H1 (cell line): ENCODE data around the gene ZDHHC3. TPM values are rescaled to one million over a fixed set of nuclear protein-coding genes. Genes with fewer than 3 reads are reported as not detected.

Experiments
- CTCF ChIA-PET: fragments of 300-600 bp; sonication (Branson Sonifier 250); formaldehyde crosslinking; loops from one replicate; lab custom pipeline; 2021; ENCODE audit not compliant: partially characterized antibody; lab: Charles Lee
- POLR2A ChIA-PET: fragments of 300-600 bp; sonication (Branson Sonifier 250); formaldehyde crosslinking; loops from one replicate; lab custom pipeline; 2021; ENCODE audit warnings: inconsistent platforms; ENCODE audit not compliant: partially characterized antibody; lab: Charles Lee
- DNase-seq, 2 experiments: peaks; one replicate each; pipeline versions ENCODE4 v3.0.0 to v3.0.0-alpha.2; 2010 to 2022; ENCODE audit warnings: low spot score in 2 of 2, low read depth in 1 of 2, mixed read lengths in 1 of 2
- FAIRE-seq: peaks from 2 replicates; lab custom pipeline; 2011; peaks lifted over from hg19 to GRCh38; lab: Jason Lieb, UNC
- H2AFZ ChIP-seq: 2 replicates; pipeline ENCODE4 v1.8.1; 2012; ENCODE audit warnings: low read length, inconsistent platforms
- H2AK5ac ChIP-seq: 2 replicates; pipeline ENCODE4 v1.6.1; 2013; ENCODE audit warnings: low read depth, low read length
- H2BK120ac ChIP-seq: replicated peaks from 2 replicates; pipeline ENCODE3; 2013; ENCODE audit warnings: low read depth, low read length, inconsistent platforms
- H2BK12ac ChIP-seq: 2 replicates; pipeline ENCODE4 v1.6.1; 2013; ENCODE audit warnings: low read depth, low read length
- H2BK15ac ChIP-seq: 2 replicates; pipeline ENCODE4 v1.6.1; 2013; ENCODE audit warnings: low read length
- H2BK20ac ChIP-seq: 2 replicates; pipeline ENCODE4 v1.6.1; 2013; ENCODE audit warnings: low read length
- H2BK5ac ChIP-seq: 2 replicates; pipeline ENCODE4 v1.6.1; 2013; ENCODE audit warnings: low read depth, low read length
- H3K14ac ChIP-seq: 2 replicates; pipeline ENCODE4 v1.6.1; 2013; ENCODE audit warnings: inconsistent platforms; ENCODE audit not compliant: insufficient read length
- H3K18ac ChIP-seq: 2 replicates; pipeline ENCODE4 v1.6.1; 2013; ENCODE audit warnings: low read length; ENCODE audit errors: extremely low read depth
- H3K23ac ChIP-seq: 2 replicates; pipeline ENCODE4 v1.6.1; 2013; ENCODE audit warnings: inconsistent platforms; ENCODE audit not compliant: insufficient read length
- H3K23me2 ChIP-seq: 2 replicates; pipeline ENCODE4 v1.6.1; 2013; ENCODE audit warnings: low read depth, low read length
- H3K27ac ChIP-seq: 2 replicates; pipeline ENCODE4 v1.6.1; 2011; ENCODE audit warnings: low read depth, low read length, inconsistent platforms
- H3K27me3 ChIP-seq, 4 experiments: replicated peaks in 1 of 4; 1 replicate in 1 of 4; 2 replicates in 3 of 4; pipeline versions ENCODE4 v1.6.1 to v1.8.1; 2011 to 2013; ENCODE audit warnings: low read length in 3 of 4, mild to moderate bottlenecking in 3 of 4, inconsistent platforms in 2 of 4, mixed read lengths in 2 of 4, moderate library complexity in 1 of 4; ENCODE audit not compliant: control insufficient read depth in 3 of 4, insufficient read depth in 3 of 4; ENCODE audit errors: extremely low read depth in 1 of 4
- H3K36me3 ChIP-seq, 4 experiments: 2 replicates each; pipeline versions ENCODE4 v1.6.1 to v1.8.1; 2011 to 2013; ENCODE audit warnings: mild to moderate bottlenecking in 4 of 4, low read length in 3 of 4, moderate library complexity in 2 of 4, control low read depth in 1 of 4, inconsistent platforms in 1 of 4; ENCODE audit not compliant: insufficient read depth in 4 of 4, control insufficient read depth in 2 of 4
- H3K4ac ChIP-seq: replicated peaks from 2 replicates; pipeline ENCODE3; 2013; ENCODE audit warnings: low read length, low read depth, mixed read lengths, inconsistent platforms; ENCODE audit not compliant: insufficient read length
- H3K4me1 ChIP-seq, 4 experiments: replicated peaks in 1 of 4; 1 replicate in 1 of 4; 2 replicates in 3 of 4; pipeline versions ENCODE4 v1.6.1 to v1.8.1; 2011 to 2013; ENCODE audit warnings: low read length in 3 of 4, inconsistent platforms in 2 of 4, mixed read lengths in 1 of 4; ENCODE audit not compliant: insufficient read depth in 4 of 4, control insufficient read depth in 3 of 4
- H3K4me2 ChIP-seq, 2 experiments: 2 replicates each; pipeline versions ENCODE4 v1.6.1 to v1.8.1; 2011 to 2013; ENCODE audit warnings: low read depth in 2 of 2, low read length in 2 of 2, control low read depth in 1 of 2, inconsistent platforms in 1 of 2, mild to moderate bottlenecking in 1 of 2; ENCODE audit not compliant: insufficient read depth in 1 of 2
- H3K4me3 ChIP-seq, 4 experiments: fragments of 200-600, 300-600 bp in 1 of 4; sonication (generic), shearing (Covaris generic), sonication (Bioruptor Twin) in 1 of 4; 2 replicates each; pipeline versions ENCODE4 v1.5.1 to v1.8.1; 2011 to 2016; ENCODE audit warnings: low read length in 4 of 4, low read depth in 3 of 4, control low read depth in 2 of 4, inconsistent platforms in 2 of 4, mild to moderate bottlenecking in 2 of 4, mixed read lengths in 1 of 4, moderate library complexity in 1 of 4; ENCODE audit not compliant: insufficient read depth in 2 of 4; ENCODE audit errors: extremely low read depth in 1 of 4
- H3K56ac ChIP-seq: replicated peaks from 2 replicates; pipeline ENCODE3; 2013; ENCODE audit warnings: low read depth, mild to moderate bottlenecking, mixed read lengths, low read length, inconsistent platforms; ENCODE audit not compliant: insufficient read length
- H3K79me1 ChIP-seq: 2 replicates; pipeline ENCODE4 v1.6.1; 2013; ENCODE audit warnings: low read depth, low read length, control low read depth
- H3K79me2 ChIP-seq, 2 experiments: 2 replicates each; pipeline versions ENCODE4 v1.6.1 to v1.8.1; 2012 to 2013; ENCODE audit warnings: low read length in 2 of 2, mild to moderate bottlenecking in 2 of 2, inconsistent platforms in 1 of 2; ENCODE audit not compliant: insufficient read depth in 2 of 2, control insufficient read depth in 1 of 2
- H3K9ac ChIP-seq, 4 experiments: replicated peaks in 1 of 4; 1 replicate in 1 of 4; 2 replicates in 3 of 4; pipeline versions ENCODE4 v1.6.1 to v1.8.1; 2011 to 2013; ENCODE audit warnings: low read depth in 3 of 4, low read length in 3 of 4, control low read depth in 2 of 4, mild to moderate bottlenecking in 2 of 4, moderate library complexity in 2 of 4, inconsistent platforms in 1 of 4; ENCODE audit errors: extremely low read depth in 1 of 4
- H3K9me3 ChIP-seq, 2 experiments: 2 replicates each; pipeline versions ENCODE4 v1.6.1 to v1.8.1; 2012 to 2013; ENCODE audit warnings: mild to moderate bottlenecking in 2 of 2, moderate library complexity in 2 of 2, control low read depth in 1 of 2, inconsistent platforms in 1 of 2, low read depth in 1 of 2, low read length in 1 of 2, mixed read lengths in 1 of 2; ENCODE audit not compliant: insufficient read depth in 2 of 2
- H4K20me1 ChIP-seq, 2 experiments: replicated peaks in 1 of 2; 2 replicates each; pipeline versions ENCODE3 to v1.8.1; 2011 to 2013; ENCODE audit warnings: inconsistent platforms in 2 of 2, low read length in 2 of 2, mild to moderate bottlenecking in 1 of 2; ENCODE audit not compliant: insufficient read depth in 2 of 2, control insufficient read depth in 1 of 2
- H4K5ac ChIP-seq: 2 replicates; pipeline ENCODE4 v1.6.1; 2013; ENCODE audit warnings: low read length, low read depth, mixed read lengths, inconsistent platforms; ENCODE audit not compliant: insufficient read length
- H4K8ac ChIP-seq: 2 replicates; pipeline ENCODE4 v1.8.0; 2013; ENCODE audit warnings: mild to moderate bottlenecking, moderate library complexity, low read length, inconsistent platforms; ENCODE audit not compliant: insufficient read depth; ENCODE audit errors: extremely low read depth
- H4K91ac ChIP-seq: replicated peaks from 2 replicates; pipeline ENCODE3; 2013; ENCODE audit warnings: low read length, mixed read lengths, inconsistent platforms; ENCODE audit not compliant: insufficient read length
- EP300 ChIP-seq, 2 experiments: IDR thresholded peaks; 1 replicate in 1 of 2; 2 replicates in 1 of 2; pipeline ENCODE4 v1.6.1; 2011 to 2012; ENCODE audit warnings: low read depth in 2 of 2, low read length in 2 of 2, mild to moderate bottlenecking in 2 of 2, borderline replicate concordance in 1 of 2, inconsistent platforms in 1 of 2, moderate library complexity in 1 of 2
- KDM1A ChIP-seq: fragments of 200-600, 300-600 bp; sonication (generic); IDR thresholded peaks from 2 replicates; pipeline ENCODE4 v1.7.1; 2016; ENCODE audit warnings: mild to moderate bottlenecking, low read length, borderline replicate concordance
- RBBP5 ChIP-seq: IDR thresholded peaks from 2 replicates; pipeline ENCODE4 v1.7.1; 2012; ENCODE audit warnings: low read depth, mild to moderate bottlenecking, inconsistent platforms, low read length, moderate library complexity, borderline replicate concordance
- WGBS, 2 experiments: shearing (Covaris generic) in 1 of 2; methylation state at CpG; one replicate each; pipeline versions ENCODE4 v1.1.6 to v1.1.7; 2013 to 2015; ENCODE audit warnings: low lambda C conversion rate in 2 of 2, mixed read lengths in 2 of 2, inconsistent platforms in 1 of 2, low coverage in 1 of 2, missing lambda C conversion rate in 1 of 2; ENCODE audit not compliant: insufficient replicate concordance in 2 of 2, insufficient coverage in 1 of 2, insufficient read length in 1 of 2; ENCODE audit errors: extremely low coverage in 1 of 2, missing lambda C conversion rate in 1 of 2; 5-methylcytosine and 5-hydroxymethylcytosine counted together
- polyA plus RNA-seq, 7 experiments: library from polyadenylated mRNA; depleted of rRNA in 3 of 7; stranded (reverse) in 5 of 7; unstranded in 2 of 7; fragments of >200 nt in 5 of 7; fragments of 200-250 nt in 2 of 7; gene quantifications; 1 replicate in 5 of 7; 2 replicates in 1 of 7; 4 replicates in 1 of 7; pipeline versions ENCODE4 v1.2.1 to v1.2.3, GENCODE V29; 2011 to 2013; ENCODE audit warnings: missing spikeins in 2 of 7, mixed read lengths in 2 of 7
- total RNA-seq: library from RNA; stranded (reverse); fragmentation: NEBNext Ultra II Directional; extraction: Animal tissue kit (Norgen Biotek cat#: 25700); gene quantifications from 2 replicates; pipeline ENCODE4 v1.2.1, GENCODE V29; 2021
- TF ChIP-seq, protein P1 (sequence below), 3 experiments: IDR thresholded peaks; 1 replicate in 2 of 3; 2 replicates in 1 of 3; pipeline versions ENCODE4 v1.5.1 to v1.6.1; 2011; ENCODE audit warnings: low read length in 3 of 3, mild to moderate bottlenecking in 3 of 3, inconsistent platforms in 2 of 3, low read depth in 1 of 3, moderate library complexity in 1 of 3; ENCODE audit not compliant: insufficient read depth in 1 of 3; ENCODE audit errors: control extremely low read depth in 1 of 3
- TF ChIP-seq, protein P2 (sequence below): IDR thresholded peaks from 2 replicates; pipeline ENCODE4 v1.6.1; 2012; ENCODE audit warnings: low read length, inconsistent platforms

The ZDHHC3 gene
- total and polyA plus RNA-seq, 2 of the 8 experiments (the other 6 are each of a cell fraction or from before 2014, with no cell fraction given), result 77.4 to 88.7 TPM

DNA sequence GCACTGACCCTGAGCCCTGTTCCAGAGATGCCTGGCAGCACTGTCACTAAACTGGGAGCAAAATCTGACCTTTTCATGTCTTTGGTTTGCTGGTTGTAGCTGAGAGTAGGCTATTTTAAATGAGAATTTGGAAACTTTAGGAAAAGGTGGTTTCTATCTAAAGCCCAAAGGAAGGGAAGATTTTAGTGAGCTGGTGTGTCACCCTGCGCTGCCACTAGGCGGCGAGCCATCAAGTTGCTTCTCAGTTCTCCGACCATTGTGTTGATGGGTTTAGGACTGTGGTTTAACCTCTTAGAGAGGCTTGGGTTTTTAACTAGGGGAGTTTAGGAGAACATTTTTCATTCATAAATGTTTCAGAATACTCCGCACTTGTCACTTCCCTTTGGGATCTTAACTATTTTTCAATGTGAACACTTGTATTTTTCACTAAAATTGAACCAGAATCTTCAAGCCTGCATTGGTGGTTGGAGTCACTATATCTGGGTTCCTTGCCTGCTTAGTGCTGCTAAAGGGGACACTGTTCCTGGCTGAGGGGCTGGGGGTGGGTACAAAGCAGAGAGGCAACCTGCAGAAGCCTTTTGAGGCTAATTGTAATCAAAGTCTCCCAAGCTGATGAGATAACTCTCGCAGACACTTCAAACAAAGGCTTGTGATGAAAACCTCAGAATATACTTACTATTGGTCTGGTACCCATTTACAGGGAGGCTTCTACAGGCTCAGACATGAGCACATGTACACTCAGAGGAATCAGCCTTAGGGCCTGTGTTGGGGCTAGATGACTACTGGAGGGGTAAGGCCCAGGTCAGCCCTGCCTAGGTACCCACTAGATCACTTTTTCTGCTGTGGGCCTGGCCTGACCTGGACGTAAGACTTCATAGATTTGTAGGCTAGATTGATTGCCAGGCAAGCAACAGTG, 16.8 kb upstream of the ZDHHC3 start:
- Histone ChIP-seq H3K4ac (no peak overlapping the region), H3K23ac (no peak overlapping the region), H3K18ac (no peak overlapping the region), H3K23me2 (no peaks in the 10 kb centered on the region; the same call in 1 of the 2 replicates), H2BK20ac (no peak overlapping the region), H3K4me2 (peak overlapping the region; percentile 18 to 50), H2BK15ac (no peak overlapping the region), H3K27me3 (no peaks in the 10 kb centered on the region), H3K9me3 (no peaks in the 10 kb centered on the region), H3K9ac (no peak overlapping the region), H4K5ac (no peak overlapping the region), H3K4me1 (peaks cover 4 to 11% (median 7%) of the 10 kb centered on the region in 4 experiments), H4K8ac (no peak overlapping the region), H2BK120ac (no peak overlapping the region), H3K27ac (0 out of 2 replicates have a peak overlapping the region, but pooled peaks have one; percentile 5), H4K91ac (peak overlapping the region; percentile 17), H3K79me1 (peaks cover 6% of the 10 kb centered on the region; the same call in 1 of the 2 replicates), H3K56ac (no peak overlapping the region), H2AFZ (no peak overlapping the region), H2BK12ac (no peak overlapping the region), H2AK5ac (no peak overlapping the region), H4K20me1 (peaks cover 2 to 16% of the 10 kb centered on the region in 2 experiments), H3K36me3 (peaks cover 16 to 48% (median 28%) of the 10 kb centered on the region in 4 experiments), H2BK5ac (no peak overlapping the region), H3K4me3 (peak overlapping the region in 1 of 4 experiments; percentile 1; a peak in 1 of 8 replicates), H3K79me2 (peaks cover 0 to 54% of the 10 kb centered on the region in 2 experiments; a peak in 2 of 4 replicates), H3K14ac (no peak overlapping the region)
- WGBS, 2 experiments, result 44% methylated on average over 7 of the region's 7 CpGs; no CpG with 5 or more reads in 1 of the 2 experiments
- DNase-seq, result peak in 1 of 2 experiments; percentile 71
- ChIA-PET CTCF (interaction anchor here (0.6 to 5.0 kb wide), 17 partner anchors 9 to 234 kb away, joined by 3 to 37 read pairs (median 3); no protein-coding TSS in a partner anchor), POLR2A (interaction anchor here (1.0 to 6.6 kb wide), 5 partner anchors 10 to 28 kb away, joined by 3 to 29 read pairs (median 5); partner anchors contain the start of genes EXOSC7 and ZDHHC3)
- FAIRE-seq, result peak; percentile 94
- TF ChIP-seq, protein P1, sequence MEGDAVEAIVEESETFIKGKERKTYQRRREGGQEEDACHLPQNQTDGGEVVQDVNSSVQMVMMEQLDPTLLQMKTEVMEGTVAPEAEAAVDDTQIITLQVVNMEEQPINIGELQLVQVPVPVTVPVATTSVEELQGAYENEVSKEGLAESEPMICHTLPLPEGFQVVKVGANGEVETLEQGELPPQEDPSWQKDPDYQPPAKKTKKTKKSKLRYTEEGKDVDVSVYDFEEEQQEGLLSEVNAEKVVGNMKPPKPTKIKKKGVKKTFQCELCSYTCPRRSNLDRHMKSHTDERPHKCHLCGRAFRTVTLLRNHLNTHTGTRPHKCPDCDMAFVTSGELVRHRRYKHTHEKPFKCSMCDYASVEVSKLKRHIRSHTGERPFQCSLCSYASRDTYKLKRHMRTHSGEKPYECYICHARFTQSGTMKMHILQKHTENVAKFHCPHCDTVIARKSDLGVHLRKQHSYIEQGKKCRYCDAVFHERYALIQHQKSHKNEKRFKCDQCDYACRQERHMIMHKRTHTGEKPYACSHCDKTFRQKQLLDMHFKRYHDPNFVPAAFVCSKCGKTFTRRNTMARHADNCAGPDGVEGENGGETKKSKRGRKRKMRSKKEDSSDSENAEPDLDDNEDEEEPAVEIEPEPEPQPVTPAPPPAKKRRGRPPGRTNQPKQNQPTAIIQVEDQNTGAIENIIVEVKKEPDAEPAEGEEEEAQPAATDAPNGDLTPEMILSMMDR (IDR thresholded peaks at IDR 0.05; ENCODE audit: control extremely low read depth in 1 of 3, insufficient read depth in 1 of 3, low read depth in 1 of 3, low read length in 3 of 3), result peak; percentile 65 to 95 (median 92)
- no peak for TF ChIP-seq KDM1A
- no peak for TF ChIP-seq RBBP5
- TF ChIP-seq EP300 (IDR thresholded peaks at IDR 0.05; ENCODE audit: borderline replicate concordance in 1 of 2, low read depth in 2 of 2, low read length in 2 of 2), result no peak
- TF ChIP-seq, protein P2, sequence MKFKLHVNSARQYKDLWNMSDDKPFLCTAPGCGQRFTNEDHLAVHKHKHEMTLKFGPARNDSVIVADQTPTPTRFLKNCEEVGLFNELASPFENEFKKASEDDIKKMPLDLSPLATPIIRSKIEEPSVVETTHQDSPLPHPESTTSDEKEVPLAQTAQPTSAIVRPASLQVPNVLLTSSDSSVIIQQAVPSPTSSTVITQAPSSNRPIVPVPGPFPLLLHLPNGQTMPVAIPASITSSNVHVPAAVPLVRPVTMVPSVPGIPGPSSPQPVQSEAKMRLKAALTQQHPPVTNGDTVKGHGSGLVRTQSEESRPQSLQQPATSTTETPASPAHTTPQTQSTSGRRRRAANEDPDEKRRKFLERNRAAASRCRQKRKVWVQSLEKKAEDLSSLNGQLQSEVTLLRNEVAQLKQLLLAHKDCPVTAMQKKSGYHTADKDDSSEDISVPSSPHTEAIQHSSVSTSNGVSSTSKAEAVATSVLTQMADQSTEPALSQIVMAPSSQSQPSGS, result no peak
